HG03045 (cell line): ENCODE data around the gene METTL5.
A peak's percentile ranks its signal among the peaks of the same experiment; 100 is the strongest.
"Not testable (repeated sequence)": the region's sequence is repeated elsewhere in the genome, so short reads cannot be mapped to it uniquely, and the experiment has no call there.

ENCODE experiments used
- ATAC-seq: cut with Tn5 transposase; IDR thresholded peaks from one replicate; pipeline ENCODE4 v1.9.1; 2021; ENCODE audit warnings: mild to moderate bottlenecking, moderate library complexity; ENCODE audit not compliant: unreplicated experiment

Gene METTL5

DNA sequence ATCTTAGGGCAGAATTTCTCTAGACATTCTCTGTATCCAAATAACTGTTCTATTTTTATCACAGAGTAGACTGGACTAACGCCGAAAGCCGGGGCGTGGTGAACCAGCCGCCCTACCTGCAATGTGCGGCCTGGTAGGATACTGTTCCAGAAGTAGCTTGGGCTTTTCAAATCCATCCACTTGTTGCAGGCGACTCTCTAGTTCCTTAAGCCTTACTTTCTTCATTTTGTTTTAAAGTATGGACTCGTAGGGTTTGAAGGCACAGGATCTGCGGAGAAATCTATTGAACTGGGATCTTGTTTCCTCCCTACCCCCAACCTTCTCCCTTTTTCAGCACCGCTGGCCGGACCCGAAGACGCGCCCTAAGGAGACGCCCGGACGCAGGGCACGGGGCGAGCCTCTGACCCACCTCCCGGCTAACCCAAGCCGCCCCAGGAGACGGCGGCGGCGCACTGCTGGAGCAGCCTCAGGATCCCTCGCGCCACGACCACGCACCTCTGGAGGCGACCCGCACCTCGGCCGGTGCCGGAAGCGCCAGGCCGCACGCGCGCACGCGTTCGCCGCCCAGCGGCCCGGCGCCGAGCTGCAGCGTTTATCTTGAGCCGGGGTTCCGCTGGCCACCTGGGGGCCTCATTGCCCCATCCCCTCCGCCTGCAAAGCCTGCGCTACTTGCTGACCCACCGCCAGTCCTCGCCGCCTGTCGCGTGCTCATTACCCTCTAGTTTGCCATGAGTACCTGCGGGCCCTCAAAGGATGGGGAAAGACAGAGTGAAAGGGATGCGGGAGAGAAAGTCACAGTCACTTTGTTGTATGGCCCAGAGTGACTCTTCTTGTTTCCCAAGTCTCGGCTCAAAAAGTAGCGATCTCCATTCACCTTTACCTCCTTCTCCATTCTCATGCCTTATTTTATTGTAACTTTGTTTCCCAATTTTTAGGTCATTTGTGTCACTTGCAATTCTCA, at the start of gene METTL5:
METTL5 (minus strand) TSS at position 533 of the 961 bp plus-strand sequence; CDS start at position 225, 308 bp downstream.
- peak; percentile 63 for ATAC-seq

DNA sequence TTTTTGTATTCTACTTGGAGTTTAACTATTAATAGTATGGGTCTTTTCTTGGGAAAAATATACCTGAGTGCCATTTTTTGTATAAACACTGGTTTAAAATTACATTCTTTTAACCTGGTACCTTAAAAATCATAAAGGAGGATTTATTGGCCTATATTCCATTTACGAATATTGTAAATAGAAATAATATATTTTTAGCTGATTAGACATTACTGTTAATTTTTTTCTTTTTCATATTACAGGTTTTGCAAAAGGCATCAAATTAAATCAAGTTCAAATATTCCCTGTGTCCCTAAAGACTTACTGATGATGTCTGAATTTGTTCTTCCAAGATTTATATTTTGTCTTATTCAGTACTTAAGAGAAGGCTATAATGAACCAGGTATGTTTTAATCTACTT, 47.3 kb upstream of the METTL5 start:
- ATAC-seq = no peak

DNA sequence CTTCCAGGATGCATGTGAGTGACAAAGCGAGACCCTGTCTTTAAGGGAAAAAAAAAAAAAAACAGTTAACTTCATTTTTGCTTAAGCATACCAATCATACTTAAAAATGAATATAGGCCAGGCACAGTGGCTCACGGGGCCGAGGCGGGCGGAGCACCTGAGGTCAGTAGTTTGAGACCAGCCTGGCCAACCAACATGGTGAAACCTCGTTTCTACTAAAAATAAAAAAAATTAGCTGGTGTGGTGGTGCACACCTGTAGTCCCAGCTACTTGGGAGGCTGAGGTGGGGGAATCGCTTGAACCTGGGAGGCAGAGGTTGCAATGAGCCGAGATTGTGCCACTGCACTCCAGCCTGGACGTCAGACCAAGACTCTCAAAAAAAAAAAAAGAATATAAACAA, 46.7 kb upstream of the METTL5 start:
- not testable (repeated sequence) for ATAC-seq

DNA sequence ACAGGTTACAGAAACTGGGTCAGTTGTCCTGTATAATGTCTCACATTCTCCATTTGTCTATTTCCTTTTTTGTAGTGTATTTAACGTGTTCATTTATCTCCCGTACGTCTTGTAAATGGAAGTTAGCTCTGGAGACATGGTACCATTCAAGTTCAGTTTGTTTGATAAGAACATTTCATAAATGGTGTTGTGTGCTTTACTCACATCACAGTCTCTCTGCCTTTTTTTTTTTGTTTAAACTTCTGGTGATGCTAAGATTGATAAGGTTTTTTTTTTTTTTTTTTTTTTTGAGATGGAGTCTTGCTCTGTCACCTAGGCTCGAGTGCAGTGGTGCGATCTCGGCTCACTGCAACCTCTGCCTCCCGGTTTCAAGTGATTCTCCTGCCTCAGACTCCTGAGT, 44.2 kb upstream of the METTL5 start:
- no peak for ATAC-seq

DNA sequence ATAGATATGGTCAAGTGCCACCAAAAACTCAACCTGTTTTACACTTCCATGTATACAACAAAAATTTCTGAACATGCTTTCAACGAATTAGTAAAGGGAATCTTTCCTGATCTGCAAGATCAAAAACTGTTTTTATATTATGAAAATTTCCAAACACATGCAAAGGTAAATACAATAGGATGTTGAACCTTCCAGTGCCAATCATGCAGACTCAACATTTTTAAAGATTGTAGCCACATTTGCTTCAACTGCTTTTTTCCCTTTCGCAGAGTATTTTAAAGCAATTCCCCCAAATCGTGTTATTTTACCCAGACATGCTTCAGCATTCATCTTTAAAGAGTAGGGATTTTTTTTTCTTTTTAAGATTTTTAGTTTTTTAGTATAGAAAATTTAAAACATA, 42.9 kb upstream of the METTL5 start:
- no peak for ATAC-seq

DNA sequence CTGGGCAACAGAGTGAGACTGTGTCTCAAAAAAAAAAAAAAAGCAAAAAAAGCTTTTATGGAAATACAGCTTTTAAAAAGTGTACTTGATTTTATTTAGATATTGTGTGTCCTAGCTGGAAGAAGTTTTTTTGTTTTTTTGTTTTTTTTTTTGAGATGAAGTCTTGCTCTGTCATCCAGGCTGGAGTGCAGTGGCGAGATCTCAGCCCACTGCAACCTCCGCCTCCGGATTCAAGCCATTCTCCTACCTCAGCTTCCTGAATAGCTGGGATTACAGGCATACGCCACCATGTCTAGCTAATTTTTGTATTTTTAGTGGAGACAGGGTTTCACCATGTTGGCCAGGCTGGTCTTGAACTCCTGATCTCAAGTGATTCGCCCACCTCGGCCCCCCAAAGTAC, 41.5 kb upstream of the METTL5 start:
- ATAC-seq = not testable (repeated sequence)

DNA sequence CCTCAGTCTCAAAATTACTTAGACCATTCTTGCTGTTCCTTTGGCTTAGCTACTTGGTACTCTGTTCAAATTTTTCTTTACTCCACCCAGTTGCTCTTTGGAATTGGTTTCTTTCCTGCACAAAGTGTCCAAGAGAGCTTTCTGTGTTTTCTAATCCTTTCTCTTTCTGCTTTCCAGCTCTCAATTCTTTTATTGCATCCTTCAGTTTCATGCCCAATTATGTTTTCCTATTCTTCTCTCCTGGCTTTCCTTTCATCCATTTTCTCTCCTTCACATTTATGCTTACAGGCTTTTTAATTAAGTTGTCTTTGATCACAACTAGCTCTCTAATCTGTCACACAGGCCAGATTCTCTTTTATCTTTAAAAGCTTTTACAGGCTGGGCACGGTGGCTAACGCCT, 40.8 kb upstream of the METTL5 start:
- ATAC-seq = no peak

DNA sequence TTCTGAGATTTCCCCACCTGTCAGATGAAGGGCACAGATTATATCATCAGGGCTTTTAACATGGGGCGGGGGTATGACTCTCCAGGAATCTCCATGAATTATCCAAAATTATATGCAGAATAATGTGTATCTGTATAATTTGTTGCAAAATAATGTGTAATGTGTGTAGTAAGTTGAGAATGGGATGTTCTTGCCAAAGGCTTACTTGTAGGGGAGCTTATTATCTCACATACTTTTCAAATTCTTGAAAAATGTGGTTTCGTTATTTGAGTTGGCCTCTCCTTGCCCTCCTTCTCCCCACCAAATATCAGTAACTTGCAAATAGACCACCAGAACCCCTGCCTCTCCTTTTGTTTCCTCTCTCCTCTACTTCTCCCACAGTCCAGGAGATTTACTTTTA, 38.1 kb upstream of the METTL5 start:
- ATAC-seq = no peak

DNA sequence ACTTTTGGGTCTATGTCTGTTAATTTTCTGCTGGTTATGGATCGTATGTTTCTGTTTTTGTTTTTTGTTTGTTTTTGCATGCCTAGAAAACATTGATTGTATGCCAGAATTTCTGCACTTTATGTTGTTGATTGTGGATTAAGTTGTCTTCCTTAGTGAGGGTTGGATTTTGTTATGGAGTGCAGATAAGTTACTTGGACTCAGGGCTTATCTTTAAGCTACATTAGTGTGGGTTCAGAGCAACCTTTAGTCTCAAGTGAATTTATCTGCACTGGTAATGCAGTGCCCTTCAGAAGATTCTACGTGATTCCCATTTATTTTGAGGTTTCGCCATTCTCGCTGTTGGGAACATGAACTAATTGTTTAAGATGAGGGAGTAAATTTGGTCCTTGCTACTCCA, 35.4 kb upstream of the METTL5 start:
- ATAC-seq = no peak

DNA sequence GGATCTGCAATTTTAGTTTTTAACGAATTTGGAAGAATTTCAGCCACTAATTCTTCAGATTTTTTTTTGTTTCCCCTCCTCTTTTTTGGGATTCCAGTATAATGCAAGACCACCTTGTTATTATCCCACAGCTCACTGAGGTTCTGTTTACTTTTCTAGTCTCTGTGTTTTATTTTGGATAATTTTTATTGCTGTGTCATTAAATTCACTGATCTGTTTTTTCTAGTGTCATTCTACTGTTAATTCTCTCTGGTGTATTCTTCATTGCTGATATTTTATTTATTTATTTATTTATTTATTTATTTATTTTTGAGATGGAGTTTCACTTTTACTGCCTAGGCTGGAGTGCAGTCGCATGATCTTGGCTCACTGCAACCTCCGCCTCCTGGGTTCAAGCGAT, 34.7 kb upstream of the METTL5 start:
- ATAC-seq = no peak

DNA sequence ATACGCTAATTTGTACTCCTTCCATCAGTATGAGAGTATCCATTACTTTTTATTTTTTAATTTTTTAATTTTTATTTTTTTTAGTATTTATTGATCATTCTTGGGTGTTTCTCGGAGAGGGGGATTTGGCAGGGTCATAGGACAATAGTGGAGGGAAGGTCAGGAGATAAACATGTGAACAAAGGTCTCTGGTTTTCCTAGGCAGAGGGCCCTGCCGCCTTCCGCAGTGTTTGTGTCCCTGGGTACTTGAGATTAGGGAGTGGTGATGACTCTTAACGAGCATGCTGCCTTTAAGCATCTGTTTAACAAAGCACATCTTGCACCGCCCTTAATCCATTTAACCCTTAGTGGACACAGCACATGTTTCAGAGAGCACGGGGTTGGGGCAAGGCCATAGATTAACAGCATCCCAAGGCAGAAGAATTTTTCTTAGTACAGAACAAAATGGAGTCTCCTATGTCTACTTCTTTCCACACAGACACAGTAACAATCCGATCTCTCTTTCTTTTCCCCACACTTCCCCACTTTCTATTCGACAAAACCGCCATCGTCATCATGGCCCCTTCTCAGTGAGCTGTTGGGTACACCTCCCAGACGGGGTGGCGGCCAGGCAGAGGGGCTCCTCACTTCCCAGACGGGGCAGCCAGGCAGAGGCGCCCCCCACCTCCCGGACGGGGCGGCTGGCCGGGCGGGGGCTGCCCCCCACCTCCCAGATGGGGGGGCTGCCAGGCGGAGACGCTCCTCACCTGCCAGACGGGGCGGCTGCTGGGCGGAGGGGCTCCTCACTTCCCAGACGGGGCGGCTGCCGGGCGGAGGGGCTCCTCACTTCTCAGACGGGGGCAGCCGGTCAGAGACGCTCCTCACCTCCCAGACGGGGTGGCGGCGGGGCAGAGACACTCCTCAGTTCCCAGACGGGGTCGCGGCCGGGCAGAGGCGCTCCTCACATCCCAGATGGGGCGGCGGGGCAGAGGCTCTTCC, 30.9 kb upstream of the METTL5 start:
- ATAC-seq = not testable (repeated sequence)

DNA sequence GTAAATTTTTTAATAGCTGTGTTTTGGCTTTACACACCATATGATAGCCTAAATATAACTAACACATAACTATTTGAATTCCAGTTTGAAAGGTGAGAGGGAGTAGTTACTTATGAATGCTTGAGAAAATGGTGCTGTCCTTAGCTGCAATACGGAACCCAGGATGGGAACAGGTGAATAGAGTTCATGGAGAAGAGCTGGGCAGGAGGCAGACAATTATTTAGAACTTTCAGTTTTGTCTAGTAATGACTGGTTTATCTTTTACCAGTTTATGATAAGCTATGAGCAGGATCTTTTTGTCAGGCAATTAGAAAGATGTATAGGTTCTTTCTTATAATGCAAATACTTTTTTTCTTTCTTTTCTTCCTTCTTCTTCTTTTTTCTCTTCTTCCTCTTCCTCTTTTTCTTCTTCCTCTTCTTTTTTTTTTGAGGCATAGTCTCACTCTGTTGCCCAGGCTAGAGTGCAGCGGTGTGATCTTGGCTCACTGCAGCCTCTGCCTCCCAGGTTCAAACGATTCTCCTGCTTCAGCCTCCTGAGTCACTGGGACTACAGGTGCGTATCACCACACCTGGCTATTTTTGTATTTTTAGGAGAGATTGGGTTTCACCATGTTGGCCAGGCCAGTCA, 28.4 kb upstream of the METTL5 start:
- ATAC-seq = no peak

DNA sequence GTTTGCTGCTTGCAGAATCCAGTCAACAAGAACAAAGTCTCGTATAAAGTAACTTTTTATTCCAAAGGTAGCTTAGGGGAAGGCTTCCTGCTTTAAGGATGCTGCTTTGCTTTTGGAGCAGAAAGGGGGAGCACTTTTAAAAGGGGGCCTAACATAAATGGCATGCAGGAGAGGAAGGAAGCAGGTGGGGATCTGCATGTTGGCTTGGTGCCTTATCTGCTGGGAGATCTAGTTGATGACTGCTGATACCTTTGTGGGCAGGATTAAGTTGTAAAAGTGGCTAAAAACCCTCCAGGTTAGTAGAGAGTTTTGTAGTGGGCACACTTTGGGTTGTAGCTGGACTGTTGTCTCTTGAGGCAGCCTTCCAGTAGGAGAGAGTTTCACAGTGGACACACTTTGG, 25.0 kb upstream of the METTL5 start:
- no peak for ATAC-seq

DNA sequence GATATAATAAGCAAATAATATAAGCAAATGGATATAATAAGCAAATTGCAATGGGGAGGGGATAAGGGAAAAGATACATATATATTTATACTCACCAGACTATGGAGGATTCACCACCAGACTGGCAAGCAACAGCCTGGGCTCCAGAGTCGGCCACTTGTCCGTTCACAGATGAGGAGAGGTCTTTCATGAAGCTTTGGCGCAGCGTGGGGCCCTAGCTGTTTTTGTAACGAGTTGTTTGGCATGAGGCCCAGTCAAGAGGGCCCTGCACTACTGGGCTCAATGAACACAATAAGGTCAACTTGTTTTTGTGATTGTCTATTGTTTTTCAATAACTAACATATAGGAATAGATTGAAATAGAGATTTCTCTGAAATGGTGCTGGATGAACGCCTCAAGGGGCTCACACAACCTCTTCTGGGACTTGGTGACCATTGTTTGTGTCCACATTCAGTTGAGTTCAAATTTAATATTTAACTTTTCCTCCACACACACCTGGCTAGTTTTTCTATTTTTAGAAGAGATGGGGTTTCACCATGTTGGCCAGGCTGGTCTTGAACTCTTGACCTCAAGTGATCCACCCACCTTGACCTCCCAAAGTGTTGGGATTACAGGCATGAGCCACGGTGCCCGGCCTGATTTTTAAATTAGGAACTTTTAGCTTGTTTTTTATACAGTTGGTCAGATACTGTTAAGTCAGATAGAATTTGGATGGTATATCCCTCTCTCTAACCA, 24.4 kb upstream of the METTL5 start:
- ATAC-seq = not testable (repeated sequence)

DNA sequence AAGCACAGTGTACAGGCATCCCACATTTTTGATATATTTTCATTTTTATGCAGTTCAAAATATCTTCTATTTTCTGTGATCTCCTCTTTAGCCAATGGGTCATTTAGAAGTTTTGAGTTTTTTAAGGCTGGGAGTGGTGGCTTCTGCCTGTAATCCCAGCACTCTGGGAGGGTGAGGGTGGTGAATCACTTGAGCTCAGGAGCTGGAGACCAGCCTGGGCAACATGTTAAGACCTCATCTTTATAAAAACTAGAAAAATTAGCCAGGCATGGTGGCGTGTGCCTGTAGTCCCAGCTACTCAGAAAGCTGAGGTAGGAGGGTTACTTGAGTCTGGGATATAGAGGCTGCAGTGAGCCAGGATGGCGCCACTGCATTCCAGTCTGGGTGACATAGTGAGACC, 20.3 kb upstream of the METTL5 start:
- no peak for ATAC-seq

DNA sequence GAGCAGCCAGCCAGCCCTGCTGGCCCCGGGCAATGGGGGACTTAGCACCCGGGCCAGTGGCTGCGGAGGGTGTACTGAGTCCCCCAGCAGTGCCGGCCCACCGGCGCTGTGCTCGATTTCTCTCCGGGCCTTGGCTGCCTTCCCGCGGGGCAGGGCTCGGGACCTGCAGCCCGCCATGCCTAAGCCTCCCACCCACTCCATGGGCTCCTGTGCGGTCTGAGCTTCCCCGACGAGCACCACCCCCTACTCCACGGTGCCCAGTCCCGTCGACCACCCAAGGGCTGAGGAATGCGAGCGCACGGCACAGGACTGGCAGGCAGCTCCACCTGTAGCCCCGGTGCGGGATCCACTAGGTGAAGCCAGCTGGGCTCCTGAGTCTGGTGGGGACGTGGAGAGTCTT, 16.9 kb upstream of the METTL5 start:
- not testable (repeated sequence) for ATAC-seq

DNA sequence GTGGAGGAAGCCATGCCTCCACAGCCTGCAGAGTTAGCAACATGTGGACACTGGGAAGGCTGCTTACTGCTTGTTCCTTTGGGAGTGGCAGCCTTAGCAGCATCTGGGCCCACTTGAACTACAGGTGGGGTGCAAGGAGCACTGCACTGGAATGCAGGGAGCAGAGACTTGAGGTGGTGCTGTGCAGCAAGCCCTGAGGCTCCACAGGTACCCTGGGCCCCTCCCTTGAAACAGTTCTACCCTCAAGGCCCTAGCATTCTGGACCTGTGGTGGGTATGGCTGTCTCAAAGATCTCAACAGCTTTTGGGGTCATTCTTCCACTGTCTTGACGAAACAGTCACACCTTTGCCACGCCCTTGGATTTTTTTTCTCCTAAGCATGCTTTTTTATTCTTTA, 16.0 kb upstream of the METTL5 start:
- ATAC-seq = no peak

DNA sequence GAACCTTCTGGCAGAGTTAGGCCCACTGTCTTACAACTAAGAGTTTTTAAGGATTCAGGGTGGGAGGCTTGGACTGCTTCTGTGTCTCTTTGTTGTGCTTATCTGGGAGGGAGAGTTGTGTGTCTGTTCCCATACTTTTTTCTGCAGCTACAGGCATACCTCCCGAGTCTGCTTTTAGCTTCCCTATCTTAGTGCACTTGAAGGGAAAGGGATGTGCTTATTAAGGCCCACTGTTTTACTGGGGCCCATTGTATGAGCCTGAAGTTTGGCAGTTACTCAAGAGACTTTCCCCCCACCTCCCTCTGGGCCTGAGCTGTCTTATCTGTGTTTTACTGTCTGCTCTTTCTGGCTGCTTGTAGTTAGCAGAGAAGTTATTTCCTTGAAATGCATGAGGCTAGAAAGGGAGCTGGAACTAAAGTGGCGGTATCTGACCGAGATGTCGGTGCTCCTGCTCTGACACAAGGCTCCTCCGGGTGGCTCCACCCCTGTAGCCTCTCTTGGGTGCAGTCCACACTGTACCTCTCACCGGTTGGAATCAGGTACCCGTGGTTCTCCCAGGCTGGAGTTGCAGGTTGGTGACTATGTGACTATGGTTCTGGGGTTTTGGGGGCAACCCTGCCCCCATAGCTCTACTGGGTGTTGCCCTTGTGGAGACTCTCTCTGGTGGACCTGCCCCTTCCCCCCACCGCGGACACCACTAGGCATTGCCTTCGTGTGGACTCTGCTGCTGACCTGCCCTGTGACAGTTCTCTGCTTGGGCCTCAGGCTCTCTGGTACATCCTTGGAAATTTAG, 15.4 kb upstream of the METTL5 start:
- no peak for ATAC-seq

DNA sequence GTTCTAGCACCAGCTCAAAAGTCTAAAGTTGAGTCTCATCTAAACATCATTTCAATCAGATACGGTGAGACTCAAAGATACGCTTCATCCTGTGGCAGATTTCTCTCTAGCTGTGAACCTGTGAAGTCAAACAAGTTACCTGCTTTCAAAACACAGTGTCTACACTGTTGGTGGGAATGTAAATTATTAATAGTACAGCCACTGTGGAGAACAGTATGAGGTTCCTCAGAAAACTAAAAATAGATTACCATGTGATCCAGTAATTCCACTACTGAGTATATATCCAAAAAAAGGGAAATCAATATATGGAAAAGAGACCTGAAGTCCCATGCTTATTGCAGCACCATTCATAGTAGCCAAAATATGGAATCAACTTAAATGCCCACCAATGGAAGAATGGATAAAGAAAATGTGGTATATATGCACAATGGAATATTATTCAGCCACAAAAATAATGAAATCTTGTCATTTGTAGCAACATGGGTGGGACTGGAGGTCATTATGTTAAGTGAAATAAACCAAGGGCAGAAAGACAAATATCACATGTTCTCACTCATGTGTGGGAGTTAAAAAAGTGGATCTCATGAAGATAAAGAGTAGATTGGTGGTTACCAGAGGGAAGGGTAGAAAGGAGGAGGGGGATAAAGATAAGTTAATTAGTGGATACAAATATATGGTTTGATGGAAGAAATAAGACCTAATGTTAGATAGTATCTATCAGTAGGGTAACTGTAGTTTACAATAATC, 14.2 kb upstream of the METTL5 start:
- no peak for ATAC-seq
